Hepatocyte (in vitro differentiated cells): ENCODE data around the gene GAS2.

Source experiments
- EZH2 ChIP-seq: fragments of 200-600 bp; sonication (generic); IDR thresholded peaks from 2 replicates; pipeline ENCODE4 v1.6.1; 2016; ENCODE audit warnings: antibody characterized with exemption, mild to moderate bottlenecking, borderline replicate concordance
- EZH2phosphoT487 ChIP-seq: fragments of 200-600 bp; sonication (generic); IDR thresholded peaks from one replicate; pipeline ENCODE4 v1.6.1; 2018; ENCODE audit warnings: antibody characterized with exemption, mild to moderate bottlenecking, low read depth, moderate library complexity; ENCODE audit not compliant: unreplicated experiment, severe bottlenecking
- TF ChIP-seq, protein P1 (sequence below): fragments of 200-600 bp; sonication (generic); IDR thresholded peaks from 2 replicates; pipeline ENCODE4 v1.5.1; 2016; ENCODE audit warnings: antibody characterized with exemption, mild to moderate bottlenecking; ENCODE audit not compliant: poor library complexity

DNA sequence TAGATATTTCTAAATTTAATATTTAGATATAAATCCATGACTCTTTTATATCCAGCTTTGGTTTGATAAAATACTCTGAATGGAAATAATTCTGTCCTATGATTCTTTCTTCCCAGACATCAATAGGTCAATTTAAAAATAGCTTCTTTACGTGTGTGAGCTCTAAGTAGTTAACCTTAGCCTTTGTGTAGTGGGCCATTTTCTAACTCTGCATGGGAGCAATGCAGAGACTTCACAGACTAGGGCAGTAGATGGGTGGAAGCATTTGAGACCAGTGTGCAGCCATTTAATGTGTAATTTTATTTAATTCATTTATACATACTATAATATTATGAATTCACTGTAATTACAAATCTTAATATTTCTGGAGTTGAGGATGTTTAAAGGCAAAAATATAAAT is 23.8 kb downstream of the GAS2 start:
- TF ChIP-seq EZH2phosphoT487 = no peak
- TF ChIP-seq, protein P1, sequence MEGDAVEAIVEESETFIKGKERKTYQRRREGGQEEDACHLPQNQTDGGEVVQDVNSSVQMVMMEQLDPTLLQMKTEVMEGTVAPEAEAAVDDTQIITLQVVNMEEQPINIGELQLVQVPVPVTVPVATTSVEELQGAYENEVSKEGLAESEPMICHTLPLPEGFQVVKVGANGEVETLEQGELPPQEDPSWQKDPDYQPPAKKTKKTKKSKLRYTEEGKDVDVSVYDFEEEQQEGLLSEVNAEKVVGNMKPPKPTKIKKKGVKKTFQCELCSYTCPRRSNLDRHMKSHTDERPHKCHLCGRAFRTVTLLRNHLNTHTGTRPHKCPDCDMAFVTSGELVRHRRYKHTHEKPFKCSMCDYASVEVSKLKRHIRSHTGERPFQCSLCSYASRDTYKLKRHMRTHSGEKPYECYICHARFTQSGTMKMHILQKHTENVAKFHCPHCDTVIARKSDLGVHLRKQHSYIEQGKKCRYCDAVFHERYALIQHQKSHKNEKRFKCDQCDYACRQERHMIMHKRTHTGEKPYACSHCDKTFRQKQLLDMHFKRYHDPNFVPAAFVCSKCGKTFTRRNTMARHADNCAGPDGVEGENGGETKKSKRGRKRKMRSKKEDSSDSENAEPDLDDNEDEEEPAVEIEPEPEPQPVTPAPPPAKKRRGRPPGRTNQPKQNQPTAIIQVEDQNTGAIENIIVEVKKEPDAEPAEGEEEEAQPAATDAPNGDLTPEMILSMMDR = no peak
- no peak for TF ChIP-seq EZH2
